OCI-LY7 (cell line): ENCODE data around the gene R3HDM4. TPM values are rescaled to one million over a fixed set of nuclear protein-coding genes. Genes with fewer than 3 reads are reported as not detected.
"Not testable (repeated sequence)": the region's sequence is repeated elsewhere in the genome, so short reads cannot be mapped to it uniquely, and the experiment has no call there.

Source experiments
- BruUV-seq: library from RNA; stranded (reverse); fragments of 400-500 nt; replicated peaks from 2 replicates; lab custom pipeline; 2021; lab: Mats Ljungman, UMichigan
- CTCF ChIA-PET: fragments of 300-600 bp; sonication (Branson Sonifier 250); formaldehyde crosslinking; loops from one replicate; lab custom pipeline; 2022; ENCODE audit warnings: antibody characterized with exemption; ENCODE audit not compliant: unreplicated experiment; lab: Charles Lee
- POLR2A ChIA-PET: fragments of 300-600 bp; sonication (Branson Sonifier 250); formaldehyde crosslinking; loops from one replicate; lab custom pipeline; 2022; ENCODE audit warnings: antibody characterized with exemption; lab: Charles Lee
- DNase-seq: peaks from one replicate; pipeline ENCODE4 v3.0.0-alpha.2; 2015; ENCODE audit warnings: low spot score
- H2AFZ ChIP-seq: fragments of 200-600 bp; sonication (generic), shearing (Covaris generic); 2 replicates; pipeline ENCODE4 v1.6.1; 2014; ENCODE audit warnings: mild to moderate bottlenecking, antibody characterized with exemption, low read length, moderate library complexity
- H3K27ac ChIP-seq: fragments of 200-600 bp; sonication (generic); 2 replicates; pipeline ENCODE4 v1.5.1; 2014; ENCODE audit warnings: mixed run types, low read depth, mild to moderate bottlenecking, moderate library complexity, low read length, inconsistent platforms; ENCODE audit not compliant: poor library complexity, severe bottlenecking
- H3K36me3 ChIP-seq: fragments of 200-600 bp; sonication (generic); 2 replicates; pipeline ENCODE4 v1.6.1; 2014; ENCODE audit warnings: mild to moderate bottlenecking, antibody characterized with exemption, low read length, moderate library complexity, mixed read lengths; ENCODE audit not compliant: insufficient read depth
- H3K4me1 ChIP-seq: fragments of 200-600 bp; sonication (generic); 2 replicates; pipeline ENCODE4 v1.5.1; 2014; ENCODE audit warnings: mild to moderate bottlenecking, low read length; ENCODE audit not compliant: insufficient read depth, poor library complexity, severe bottlenecking
- H3K4me2 ChIP-seq: fragments of 200-600 bp; sonication (generic); 2 replicates; pipeline ENCODE4 v1.6.1; 2014; ENCODE audit warnings: mild to moderate bottlenecking, low read length
- H3K4me3 ChIP-seq: fragments of 200-600 bp; sonication (generic); 2 replicates; pipeline ENCODE4 v1.5.1; 2014; ENCODE audit warnings: mild to moderate bottlenecking, low read depth, low read length; ENCODE audit not compliant: poor library complexity, severe bottlenecking
- H3K79me2 ChIP-seq: fragments of 200-600 bp; sonication (generic); 2 replicates; pipeline ENCODE4 v1.6.1; 2016; ENCODE audit warnings: low read depth, mild to moderate bottlenecking, low read length, moderate library complexity, mixed read lengths; ENCODE audit not compliant: insufficient read depth
- H3K9me2 ChIP-seq: fragments of 200-600 bp; sonication (generic); 2 replicates; pipeline ENCODE4 v1.6.1; 2016; ENCODE audit warnings: mild to moderate bottlenecking, low read length, mixed read lengths; ENCODE audit not compliant: insufficient read depth
- H3K9me3 ChIP-seq: fragments of 200-600 bp; sonication (generic); 2 replicates; pipeline ENCODE4 v1.6.1; 2014; ENCODE audit warnings: mild to moderate bottlenecking, mixed run types, low read length, mixed read lengths
- H4K20me1 ChIP-seq: fragments of 200-600 bp; sonication (generic); 2 replicates; pipeline ENCODE4 v1.6.1; 2014; ENCODE audit warnings: mild to moderate bottlenecking, antibody characterized with exemption, low read length, moderate library complexity, mixed read lengths; ENCODE audit not compliant: insufficient read depth
- EZH2phosphoT487 ChIP-seq: fragments of 200-600 bp; sonication (generic); IDR thresholded peaks from 2 replicates; pipeline ENCODE4 v1.6.1; 2018; ENCODE audit warnings: low read depth, borderline replicate concordance, mild to moderate bottlenecking, mixed run types, antibody characterized with exemption, low read length, moderate library complexity, mixed read lengths
- intact Hi-C: fragments of 100-400 bp; cut with micrococcal nuclease; formaldehyde crosslinking; loops from one replicate; pipeline ENCODE4 v1.10.0; 2022; ENCODE audit not compliant: unreplicated experiment
- total RNA-seq, 2 experiments: library from RNA; depleted of rRNA in 1 of 2; stranded (reverse); fragments of >200 nt in 1 of 2; shearing (Covaris generic) in 1 of 2; gene quantifications; 2 replicates each; pipeline ENCODE4 v1.2.3, GENCODE V29; 2014 to 2022
- TF ChIP-seq, protein P1 (sequence below): fragments of 200-600 bp; sonication (generic); conservative IDR thresholded peaks from 2 replicates; pipeline ENCODE4 v1.5.1; 2014; ENCODE audit warnings: mild to moderate bottlenecking, antibody characterized with exemption, low read length, moderate library complexity, mixed read lengths

The R3HDM4 gene
- total RNA-seq, 2 experiments from 2014 or later: 43.5 to 64.9 TPM

DNA sequence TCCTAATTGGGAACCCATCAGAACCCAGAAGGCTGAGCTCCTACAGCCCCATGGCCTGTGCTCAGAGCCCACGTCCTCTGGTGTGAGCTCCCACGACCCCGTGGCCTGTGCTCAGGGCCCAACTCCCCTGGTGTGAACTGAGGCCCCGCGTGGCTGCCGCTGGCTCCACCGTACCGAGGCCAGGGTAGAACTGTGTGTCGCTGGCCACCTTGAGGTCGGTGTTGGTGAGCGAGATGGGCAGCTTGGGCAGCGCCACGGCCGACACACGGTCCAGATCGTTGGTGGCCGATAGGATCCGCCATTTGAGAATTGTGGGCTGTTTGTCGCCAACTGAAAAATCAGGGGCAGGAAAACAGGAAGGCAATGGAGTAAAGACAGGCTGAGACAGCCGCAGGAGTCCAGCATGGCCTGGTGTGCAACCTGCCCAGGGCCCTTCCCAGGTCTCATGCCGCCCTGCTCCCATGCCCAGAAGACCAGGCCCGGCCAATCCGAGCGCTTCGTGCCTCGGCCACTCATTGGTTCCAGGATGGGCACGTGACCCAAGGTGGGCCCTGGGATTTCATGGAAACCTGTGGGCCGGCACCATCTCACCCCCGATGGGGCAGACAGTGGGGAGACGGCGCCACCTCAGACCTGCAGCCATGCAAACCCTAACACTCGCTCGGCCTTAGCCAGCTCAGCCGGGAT, 31.5 kb downstream of the R3HDM4 start:
- H3K27ac ChIP-seq: no peak overlapping the region
- no peaks in the 10 kb centered on the region for H3K9me2 ChIP-seq
- H3K9me3 ChIP-seq: no peaks in the 10 kb centered on the region
- TF ChIP-seq, protein P1, sequence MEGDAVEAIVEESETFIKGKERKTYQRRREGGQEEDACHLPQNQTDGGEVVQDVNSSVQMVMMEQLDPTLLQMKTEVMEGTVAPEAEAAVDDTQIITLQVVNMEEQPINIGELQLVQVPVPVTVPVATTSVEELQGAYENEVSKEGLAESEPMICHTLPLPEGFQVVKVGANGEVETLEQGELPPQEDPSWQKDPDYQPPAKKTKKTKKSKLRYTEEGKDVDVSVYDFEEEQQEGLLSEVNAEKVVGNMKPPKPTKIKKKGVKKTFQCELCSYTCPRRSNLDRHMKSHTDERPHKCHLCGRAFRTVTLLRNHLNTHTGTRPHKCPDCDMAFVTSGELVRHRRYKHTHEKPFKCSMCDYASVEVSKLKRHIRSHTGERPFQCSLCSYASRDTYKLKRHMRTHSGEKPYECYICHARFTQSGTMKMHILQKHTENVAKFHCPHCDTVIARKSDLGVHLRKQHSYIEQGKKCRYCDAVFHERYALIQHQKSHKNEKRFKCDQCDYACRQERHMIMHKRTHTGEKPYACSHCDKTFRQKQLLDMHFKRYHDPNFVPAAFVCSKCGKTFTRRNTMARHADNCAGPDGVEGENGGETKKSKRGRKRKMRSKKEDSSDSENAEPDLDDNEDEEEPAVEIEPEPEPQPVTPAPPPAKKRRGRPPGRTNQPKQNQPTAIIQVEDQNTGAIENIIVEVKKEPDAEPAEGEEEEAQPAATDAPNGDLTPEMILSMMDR: no peak
- TF ChIP-seq EZH2phosphoT487: no peak
- POLR2A ChIA-PET: interaction anchor here (0.7 kb wide), 1 partner anchor 119 kb away, joined by 3 read pairs; no protein-coding TSS in a partner anchor
- no peak overlapping the region for H3K4me2 ChIP-seq
- intact Hi-C loops: no loop called here
- CTCF ChIA-PET: no interaction called here
- H4K20me1 ChIP-seq: no peaks in the 10 kb centered on the region
- H3K36me3 ChIP-seq: peaks cover 33% of the 10 kb centered on the region
- BruUV-seq: no TSS peak
- H3K79me2 ChIP-seq: no peaks in the 10 kb centered on the region
- no peaks in the 10 kb centered on the region for H3K4me1 ChIP-seq
- no peak for DNase-seq
- no peak overlapping the region for H3K4me3 ChIP-seq
- H2AFZ ChIP-seq: no peak overlapping the region

DNA sequence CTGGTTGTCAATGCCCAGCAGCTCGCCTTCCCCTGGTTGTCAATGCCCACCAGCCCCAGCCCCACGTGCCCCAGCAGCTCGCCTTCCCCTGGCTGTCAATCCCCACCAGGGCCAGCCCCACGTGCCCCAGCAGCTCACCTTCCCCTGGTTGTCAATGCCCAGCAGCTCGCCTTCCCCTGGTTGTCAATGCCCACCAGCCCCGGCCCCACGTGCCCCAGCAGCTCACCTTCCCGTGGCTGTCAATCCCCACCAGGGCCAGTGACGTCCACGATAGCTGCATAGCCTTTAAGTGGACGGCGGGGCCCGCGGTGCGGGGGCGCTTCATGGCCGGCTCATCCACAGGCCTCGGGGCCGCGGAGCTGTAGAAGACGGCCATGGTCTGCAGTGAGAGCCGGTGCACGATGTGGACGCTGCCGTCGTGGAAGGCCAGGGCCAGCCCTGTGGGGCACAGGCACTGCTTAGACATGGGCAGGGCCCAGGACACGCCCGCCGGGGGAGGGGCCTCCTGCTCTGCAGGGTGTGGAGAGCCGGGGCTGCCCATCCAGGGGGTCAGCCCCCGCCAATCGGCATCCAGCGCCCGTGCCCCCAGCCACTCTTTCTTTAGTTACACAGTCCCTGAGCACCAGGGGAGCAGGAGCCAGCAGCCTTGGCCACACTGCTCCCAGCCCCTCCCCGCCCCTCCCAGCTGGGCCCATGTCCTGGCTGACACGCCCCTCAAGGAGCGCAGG, 33.1 kb downstream of the R3HDM4 start:
- no peak for TF ChIP-seq EZH2phosphoT487
- TF ChIP-seq, protein P1: no peak
- POLR2A ChIA-PET: interaction anchor here (1.2 kb wide), 1 partner anchor 14 kb away, joined by 3 read pairs; the partner anchor contains the start of gene RNU6-9
- intact Hi-C loops: no loop called here

DNA sequence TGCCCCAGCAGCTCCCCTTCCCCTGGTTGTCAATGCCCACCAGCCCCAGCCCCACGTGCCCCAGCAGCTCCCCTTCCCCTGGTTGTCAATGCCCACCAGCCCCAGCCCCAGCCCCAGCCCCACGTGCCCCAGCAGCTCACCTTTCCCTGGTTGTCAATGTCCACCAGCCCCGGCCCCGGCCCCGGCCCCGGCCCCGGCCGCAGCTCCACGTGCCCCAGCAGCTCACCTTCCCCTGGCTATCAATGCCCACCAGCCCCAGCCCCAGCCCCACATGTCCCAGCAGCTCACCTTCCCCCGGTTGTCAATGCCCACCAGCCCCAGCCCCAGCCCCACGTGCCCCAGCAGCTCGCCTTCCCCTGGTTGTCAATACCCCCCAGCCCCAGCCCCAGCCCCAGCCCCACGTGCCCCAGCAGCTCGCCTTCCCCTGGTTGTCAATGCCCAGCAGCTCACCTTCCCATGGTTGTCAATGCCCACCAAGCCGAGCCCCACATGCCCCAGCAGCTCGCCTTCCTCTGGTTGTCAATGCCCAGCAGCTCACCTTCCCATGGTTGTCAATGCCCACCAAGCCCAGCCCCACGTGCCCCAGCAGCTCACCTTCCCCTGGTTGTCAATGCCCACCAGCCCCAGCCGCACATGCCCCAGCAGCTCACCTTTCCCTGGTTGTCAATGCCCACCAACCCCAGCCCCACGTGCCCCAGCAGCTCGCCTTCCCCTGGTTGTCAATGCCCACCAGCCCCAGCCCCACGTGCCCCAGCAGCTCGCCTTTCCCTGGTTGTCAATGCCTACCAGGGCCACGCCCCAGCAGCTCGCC, 34.1 kb downstream of the R3HDM4 start:
- POLR2A ChIA-PET: interaction anchor here (1.2 kb wide), 1 partner anchor 15 kb away, joined by 3 read pairs; the partner anchor contains the start of gene RNU6-9
- CTCF ChIA-PET: interaction anchor here (0.5 to 0.6 kb wide), 2 partner anchors 48 to 249 kb away, joined by 3 to 6 read pairs; no protein-coding TSS in a partner anchor
- H3K79me2 ChIP-seq, DNase-seq, intact Hi-C loops, H3K4me2 ChIP-seq, H3K27ac ChIP-seq, H2AFZ ChIP-seq, H3K9me3 ChIP-seq, BruUV-seq, H3K9me2 ChIP-seq, H3K4me1 ChIP-seq, H4K20me1 ChIP-seq, H3K4me3 ChIP-seq: not testable (repeated sequence)
- peaks cover 41% of the 10 kb centered on the region for H3K36me3 ChIP-seq

More for the DNA sequence above, 33.1 kb downstream of the R3HDM4 start:
- no peaks in the 10 kb centered on the region for H3K4me1 ChIP-seq
- DNase-seq: no peak
- H4K20me1 ChIP-seq: no peaks in the 10 kb centered on the region
- no peak overlapping the region for H2AFZ ChIP-seq
- H3K4me2 ChIP-seq: no peak overlapping the region
- no peaks in the 10 kb centered on the region for H3K79me2 ChIP-seq
- BruUV-seq: no TSS peak
- CTCF ChIA-PET: interaction anchor here (0.6 kb wide), 1 partner anchor 250 kb away, joined by 3 read pairs; no protein-coding TSS in a partner anchor
- H3K9me2 ChIP-seq: no peaks in the 10 kb centered on the region
- peaks cover 36% of the 10 kb centered on the region for H3K36me3 ChIP-seq
- H3K27ac ChIP-seq: no peak overlapping the region
- no peak overlapping the region for H3K4me3 ChIP-seq
- H3K9me3 ChIP-seq: no peaks in the 10 kb centered on the region

DNA sequence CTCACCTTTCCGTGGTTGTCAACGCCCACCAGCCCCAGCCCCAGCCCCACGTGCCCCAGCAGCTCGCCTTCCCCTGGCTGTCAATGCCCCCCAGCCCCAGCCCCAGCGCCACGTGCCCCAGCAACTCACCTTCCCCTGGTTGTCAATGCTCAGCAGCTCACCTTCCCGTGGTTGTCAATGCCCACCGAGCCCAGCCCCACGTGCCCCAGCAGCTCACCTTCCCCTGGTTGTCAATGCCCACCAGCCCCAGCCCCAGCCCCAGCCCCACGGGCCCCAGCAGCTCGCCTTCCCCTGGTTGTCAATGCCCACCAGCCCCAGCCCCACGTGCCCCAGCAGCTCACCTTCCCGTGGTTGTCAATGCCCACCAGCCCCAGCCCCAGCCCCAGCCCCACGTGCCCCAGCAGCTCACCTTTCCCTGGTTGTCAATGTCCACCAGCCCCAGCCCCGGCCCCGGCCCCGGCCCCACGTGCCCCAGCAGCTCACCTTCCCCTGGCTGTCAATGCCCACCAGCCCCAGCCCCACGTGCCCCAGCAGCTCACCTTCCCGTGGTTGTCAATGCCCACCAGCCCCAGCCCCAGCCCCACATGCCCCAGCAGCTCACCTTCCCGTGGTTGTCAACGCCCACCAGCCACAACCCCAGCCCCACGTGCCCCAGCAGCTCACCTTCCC, 34.9 kb downstream of the R3HDM4 start:
- POLR2A ChIA-PET: interaction anchor here (0.7 kb wide), 1 partner anchor 27 kb away, joined by 6 read pairs; no protein-coding TSS in a partner anchor
- H3K27ac ChIP-seq, intact Hi-C loops, DNase-seq, H3K4me1 ChIP-seq, H3K9me3 ChIP-seq, H3K9me2 ChIP-seq, H3K79me2 ChIP-seq, CTCF ChIA-PET, H3K4me2 ChIP-seq, BruUV-seq, H2AFZ ChIP-seq, H3K4me3 ChIP-seq, H4K20me1 ChIP-seq: not testable (repeated sequence)
- H3K36me3 ChIP-seq: peaks cover 33% of the 10 kb centered on the region
